AG09319 (cell line): ENCODE results near the gene LIMCH1.
"Not testable (repeated sequence)": the region's sequence is repeated elsewhere in the genome, so short reads cannot be mapped to it uniquely, and the experiment has no call there.

Experiments
- DNase-seq: peaks from one replicate; pipeline ENCODE4 v3.0.0-alpha.2; 2010; ENCODE audit warnings: low read depth; ENCODE audit errors: extremely low read depth
- TF ChIP-seq, protein P1 (sequence below): IDR thresholded peaks from 2 replicates; pipeline ENCODE4 v1.5.1; 2011; ENCODE audit warnings: low read depth, mild to moderate bottlenecking, inconsistent platforms, low read length, moderate library complexity

The LIMCH1 gene

DNA sequence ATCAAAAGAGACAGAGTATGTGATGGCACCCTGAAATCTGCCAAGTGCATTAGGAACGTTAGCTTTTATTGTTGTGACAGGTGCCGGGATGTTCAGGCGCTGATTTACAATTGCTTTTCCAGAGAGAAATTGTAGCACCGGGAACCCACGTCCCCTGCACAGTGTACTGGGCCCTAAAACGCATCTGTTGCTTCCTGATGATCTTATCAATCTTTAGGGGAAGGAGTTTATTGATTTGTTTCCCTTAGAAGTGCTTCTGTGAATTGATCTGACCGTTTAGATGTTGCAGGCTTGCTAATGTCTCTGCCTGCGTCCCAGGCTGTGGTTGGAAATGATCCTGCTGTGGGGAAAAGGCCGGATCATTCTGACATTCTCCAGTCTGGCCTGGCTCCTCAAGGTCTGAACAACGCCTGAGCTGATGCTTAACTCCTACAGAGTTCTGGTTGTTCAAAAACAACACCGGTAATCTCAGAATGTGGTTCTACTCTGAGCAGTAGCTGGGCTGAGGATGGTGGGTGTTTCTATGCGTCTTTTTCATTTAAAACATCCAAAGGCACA lies 193.7 kb downstream of the LIMCH1 start:
- TF ChIP-seq, protein P1, sequence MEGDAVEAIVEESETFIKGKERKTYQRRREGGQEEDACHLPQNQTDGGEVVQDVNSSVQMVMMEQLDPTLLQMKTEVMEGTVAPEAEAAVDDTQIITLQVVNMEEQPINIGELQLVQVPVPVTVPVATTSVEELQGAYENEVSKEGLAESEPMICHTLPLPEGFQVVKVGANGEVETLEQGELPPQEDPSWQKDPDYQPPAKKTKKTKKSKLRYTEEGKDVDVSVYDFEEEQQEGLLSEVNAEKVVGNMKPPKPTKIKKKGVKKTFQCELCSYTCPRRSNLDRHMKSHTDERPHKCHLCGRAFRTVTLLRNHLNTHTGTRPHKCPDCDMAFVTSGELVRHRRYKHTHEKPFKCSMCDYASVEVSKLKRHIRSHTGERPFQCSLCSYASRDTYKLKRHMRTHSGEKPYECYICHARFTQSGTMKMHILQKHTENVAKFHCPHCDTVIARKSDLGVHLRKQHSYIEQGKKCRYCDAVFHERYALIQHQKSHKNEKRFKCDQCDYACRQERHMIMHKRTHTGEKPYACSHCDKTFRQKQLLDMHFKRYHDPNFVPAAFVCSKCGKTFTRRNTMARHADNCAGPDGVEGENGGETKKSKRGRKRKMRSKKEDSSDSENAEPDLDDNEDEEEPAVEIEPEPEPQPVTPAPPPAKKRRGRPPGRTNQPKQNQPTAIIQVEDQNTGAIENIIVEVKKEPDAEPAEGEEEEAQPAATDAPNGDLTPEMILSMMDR, result no peak
- no peak for DNase-seq

DNA sequence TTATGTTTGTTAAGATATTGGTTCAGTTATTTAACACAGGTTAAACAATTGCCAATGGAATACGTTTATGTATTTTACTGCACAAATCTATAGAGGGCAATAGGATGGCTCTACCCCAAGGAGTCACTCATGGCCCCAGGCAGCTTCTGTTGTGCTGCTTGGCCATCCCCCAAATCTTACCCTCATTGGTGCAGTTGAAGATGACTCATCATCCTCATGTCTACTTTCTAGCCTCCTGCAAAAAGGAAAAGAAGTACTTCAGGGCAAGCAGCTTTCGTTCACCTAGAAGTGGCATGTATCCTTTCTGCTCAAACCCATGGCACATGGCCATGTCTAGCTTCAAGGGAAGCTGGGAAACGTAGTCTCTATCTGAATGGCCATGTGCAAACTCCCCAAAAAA lies 196.4 kb downstream of the LIMCH1 start:
- DNase-seq, result no peak

DNA sequence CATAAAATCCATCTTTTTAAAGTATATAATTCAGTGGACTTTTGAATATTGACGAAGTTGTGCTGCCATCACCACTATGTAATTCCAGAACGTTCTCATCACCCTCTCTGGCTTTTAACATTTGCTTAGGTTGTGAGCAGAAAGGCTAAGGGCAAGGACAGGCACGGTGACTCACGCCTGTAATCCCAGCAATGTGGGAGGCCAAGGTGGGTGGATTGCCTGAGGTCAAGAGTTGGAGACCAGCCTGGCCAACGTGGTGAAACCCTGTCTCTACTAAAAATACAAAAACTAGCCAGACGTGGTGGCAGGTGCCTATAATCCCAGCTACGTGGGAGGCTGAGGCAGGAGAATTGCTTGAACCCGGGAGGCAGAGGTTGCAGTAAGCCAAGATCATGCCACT lies 199.5 kb downstream of the LIMCH1 start:
- not testable (repeated sequence) for DNase-seq

More for the DNA sequence above, 196.4 kb downstream of the LIMCH1 start:
- TF ChIP-seq, protein P1, result no peak

- DNase-seq, result no peak
- TF ChIP-seq, protein P1, result no peak
Measured at GRCh38 chr4:41741354-41741753, 203.4 kb downstream of the LIMCH1 start.

DNA sequence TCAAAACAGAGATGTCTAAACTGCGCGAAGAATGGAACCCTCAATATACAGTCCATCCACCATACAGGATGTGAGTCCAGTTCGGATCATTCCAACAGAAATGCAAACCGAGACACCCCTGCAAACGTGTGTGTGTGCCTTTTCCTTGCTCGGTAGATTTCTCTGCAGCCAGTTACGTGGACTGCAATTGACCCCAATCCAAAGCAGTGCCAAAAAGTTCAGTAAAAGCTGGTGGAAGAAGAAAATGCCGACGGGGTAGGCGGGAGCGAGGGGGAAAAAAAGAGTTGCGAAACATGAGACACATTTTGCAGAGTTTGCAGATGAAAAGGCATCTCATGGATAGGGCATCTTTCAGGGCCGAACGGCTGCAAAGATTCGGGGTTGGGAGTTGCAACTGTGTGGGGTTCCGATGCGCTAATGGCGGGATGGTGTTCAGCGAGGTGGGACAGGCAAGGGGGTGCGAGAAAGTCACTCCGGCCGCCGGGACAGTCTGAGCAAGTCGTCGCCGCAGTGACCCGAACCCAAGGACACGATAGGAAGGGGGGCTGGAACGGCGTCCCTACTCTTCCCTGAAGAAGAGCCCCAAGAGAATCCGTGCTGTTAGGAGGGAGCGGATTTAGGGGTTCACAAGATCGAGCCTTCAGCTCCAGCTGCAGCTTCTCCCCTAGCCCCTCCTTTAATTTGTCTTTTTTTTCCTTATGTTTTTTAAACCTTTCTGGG lies 206.8 kb downstream of the LIMCH1 start:
- TF ChIP-seq, protein P1, result no peak
- DNase-seq, result no peak

- no peak for DNase-seq
- TF ChIP-seq, protein P1, result no peak
Measured at GRCh38 chr4:41745292-41746024, 207.5 kb downstream of the LIMCH1 start.

- DNase-seq, result no peak
- TF ChIP-seq, protein P1, result no peak
Measured at GRCh38 chr4:41746025-41746439, 208.1 kb downstream of the LIMCH1 start.
